IMR-90 (cell line): ENCODE results near the gene ADGRB3. TPM values are rescaled to one million over a fixed set of nuclear protein-coding genes. Genes with fewer than 3 reads are reported as not detected.

Experiments used
- ATAC-seq: fragments of 200-7000 bp; cut with Tn5 transposase; 2 replicates; pipeline ENCODE4 v1.9.1; 2020; ENCODE audit warnings: low read depth, mild to moderate bottlenecking, moderate library complexity
- BruUV-seq: library from RNA; stranded (reverse); fragments of 400-500 nt; replicated peaks from 2 replicates; lab custom pipeline; 2021; lab: Mats Ljungman, UMichigan
- CTCF ChIA-PET: fragments of 300-600 bp; formaldehyde crosslinking; extraction: SDS; loops from one replicate; lab custom pipeline; 2021; ENCODE audit warnings: antibody characterized with exemption; lab: Yijun Ruan, JAX
- POLR2A ChIA-PET: fragments of 300-600 bp; sonication (Branson Sonifier 250); formaldehyde crosslinking; loops from one replicate; lab custom pipeline; 2022; ENCODE audit warnings: antibody characterized with exemption; ENCODE audit not compliant: unreplicated experiment; lab: Charles Lee
- DNase-seq: peaks from one replicate; pipeline ENCODE4 v3.0.0; 2013
- H2AFZ ChIP-seq: replicated peaks from 2 replicates; pipeline ENCODE3; 2013; ENCODE audit warnings: low read length, mild to moderate bottlenecking; ENCODE audit not compliant: poor library complexity
- H2AK5ac ChIP-seq: 2 replicates; pipeline ENCODE4 v1.6.1; 2013; ENCODE audit warnings: low read depth, low read length, inconsistent platforms
- H2AK9ac ChIP-seq: replicated peaks from 2 replicates; pipeline ENCODE3; 2013; ENCODE audit warnings: mild to moderate bottlenecking, low read depth, low read length, moderate library complexity; ENCODE audit not compliant: poor library complexity
- H2BK120ac ChIP-seq: 2 replicates; pipeline ENCODE4 v1.6.1; 2013; ENCODE audit warnings: low read depth, low read length, inconsistent platforms
- H2BK15ac ChIP-seq: 3 replicates; pipeline ENCODE4 v1.6.1; 2013; ENCODE audit warnings: low read depth, low read length, inconsistent platforms
- H2BK20ac ChIP-seq: 2 replicates; pipeline ENCODE4 v1.6.1; 2013; ENCODE audit warnings: low read depth, mild to moderate bottlenecking, inconsistent platforms, low read length, moderate library complexity
- H2BK5ac ChIP-seq: 2 replicates; pipeline ENCODE4 v1.6.1; 2013; ENCODE audit warnings: mild to moderate bottlenecking, low read depth, low read length, inconsistent platforms; ENCODE audit not compliant: poor library complexity, severe bottlenecking
- H3K14ac ChIP-seq: replicated peaks from 2 replicates; pipeline ENCODE4 v1.6.1; 2013; ENCODE audit warnings: low read depth, low read length, inconsistent platforms
- H3K18ac ChIP-seq: 2 replicates; pipeline ENCODE4 v1.6.1; 2013; ENCODE audit warnings: low read depth, low read length, control low read depth
- H3K23ac ChIP-seq: 2 replicates; pipeline ENCODE4 v1.6.1; 2013; ENCODE audit warnings: low read depth, low read length, inconsistent platforms
- H3K27ac ChIP-seq: 2 replicates; pipeline ENCODE4 v1.5.1; 2013; ENCODE audit warnings: mild to moderate bottlenecking, control low read depth, low read length; ENCODE audit not compliant: insufficient read depth
- H3K27me3 ChIP-seq: 2 replicates; pipeline ENCODE4 v1.6.1; 2013; ENCODE audit warnings: low read length; ENCODE audit not compliant: control insufficient read depth, insufficient read depth
- H3K36me3 ChIP-seq: 2 replicates; pipeline ENCODE4 v1.6.1; 2013; ENCODE audit warnings: low read length, mixed read lengths; ENCODE audit not compliant: control insufficient read depth, insufficient read depth
- H3K4ac ChIP-seq: 2 replicates; pipeline ENCODE4 v1.6.1; 2013; ENCODE audit warnings: low read depth, low read length, inconsistent platforms
- H3K4me1 ChIP-seq: 2 replicates; pipeline ENCODE4 v1.6.1; 2013; ENCODE audit warnings: low read length, mixed read lengths; ENCODE audit not compliant: control insufficient read depth, insufficient read depth
- H3K4me2 ChIP-seq: 2 replicates; pipeline ENCODE4 v1.6.1; 2013; ENCODE audit warnings: low read depth, mild to moderate bottlenecking, control low read depth, low read length, moderate library complexity
- H3K4me3 ChIP-seq: 2 replicates; pipeline ENCODE4 v1.5.1; 2013; ENCODE audit warnings: low read depth, mild to moderate bottlenecking, control low read depth, low read length, moderate library complexity; ENCODE audit not compliant: insufficient read depth
- H3K56ac ChIP-seq: 2 replicates; pipeline ENCODE4 v1.6.1; 2013; ENCODE audit warnings: low read length, inconsistent platforms; ENCODE audit not compliant: insufficient read depth; ENCODE audit errors: extremely low read depth
- H3K79me1 ChIP-seq, 2 experiments: 2 replicates each; pipeline ENCODE4 v1.6.1; 2013; ENCODE audit warnings: low read length in 2 of 2, inconsistent platforms in 1 of 2, low read depth in 1 of 2
- H3K9ac ChIP-seq: 2 replicates; pipeline ENCODE4 v1.6.1; 2013; ENCODE audit warnings: low read depth, low read length, control low read depth
- H3K9me1 ChIP-seq: 2 replicates; pipeline ENCODE4 v1.6.1; 2013; ENCODE audit warnings: low read length, inconsistent platforms; ENCODE audit not compliant: insufficient read depth
- H3K9me3 ChIP-seq: 2 replicates; pipeline ENCODE4 v1.6.1; 2013; ENCODE audit warnings: low read length; ENCODE audit not compliant: control insufficient read depth, insufficient read depth
- H4K20me1 ChIP-seq: 2 replicates; pipeline ENCODE4 v1.6.1; 2013; ENCODE audit warnings: low read length, inconsistent platforms; ENCODE audit not compliant: insufficient read depth
- H4K5ac ChIP-seq: 2 replicates; pipeline ENCODE4 v1.6.1; 2013; ENCODE audit warnings: mild to moderate bottlenecking, low read depth, low read length, control low read depth
- H4K8ac ChIP-seq, 2 experiments: 2 replicates each; pipeline ENCODE4 v1.6.1; 2013; ENCODE audit warnings: low read depth in 2 of 2, low read length in 2 of 2, control low read depth in 1 of 2, inconsistent platforms in 1 of 2
- H4K91ac ChIP-seq: 2 replicates; pipeline ENCODE4 v1.6.1; 2013; ENCODE audit warnings: low read depth, low read length, inconsistent platforms; ENCODE audit not compliant: insufficient read depth
- CHD1 ChIP-seq: IDR thresholded peaks from 2 replicates; pipeline ENCODE4 v1.6.1; 2012; ENCODE audit warnings: low read depth, low read length, improper control_type of control experiment
- FOS ChIP-seq: fragments of 150-350 bp; IDR thresholded peaks from 2 replicates; pipeline ENCODE4 v1.6.1; 2016; ENCODE audit warnings: low read depth, low read length
- MAFK ChIP-seq: IDR thresholded peaks from 2 replicates; pipeline ENCODE4 v1.6.1; 2012; ENCODE audit warnings: low read depth, low read length, improper control_type of control experiment
- MXI1 ChIP-seq: IDR thresholded peaks from 2 replicates; pipeline ENCODE4 v1.6.1; 2012; ENCODE audit warnings: low read depth, mild to moderate bottlenecking, low read length, moderate library complexity, borderline replicate concordance
- RFX5 ChIP-seq: IDR thresholded peaks from 2 replicates; pipeline ENCODE4 v1.8.0; 2012; ENCODE audit warnings: low read depth, mild to moderate bottlenecking, low read length, moderate library complexity
- SMC3 ChIP-seq: fragments of 150-350 bp; IDR thresholded peaks from 2 replicates; pipeline ENCODE4 v1.6.1; 2016; ENCODE audit warnings: low read depth, mild to moderate bottlenecking, antibody characterized with exemption, low read length, moderate library complexity
- USF2 ChIP-seq: fragments of 150-350 bp; IDR thresholded peaks from 2 replicates; pipeline ENCODE4 v1.6.1; 2017; ENCODE audit warnings: mild to moderate bottlenecking, antibody characterized with exemption, low read length, low read depth
- dilution Hi-C: fragments of 300-500 bp; cut with HindIII; formaldehyde crosslinking; loops from one replicate; pipeline ENCODE4 v1.14.3; 2018; ENCODE audit warnings: low sequenced_read_pairs; ENCODE audit not compliant: unreplicated experiment
- in situ Hi-C: fragments of 300-500 bp; cut with MboI; formaldehyde crosslinking; loops from 3 replicates; pipeline ENCODE4 v1.14.3; 2019; ENCODE audit warnings: low sequenced_read_pairs, inconsistent platforms, mixed read lengths
- intact Hi-C: fragments of 100-400 bp; cut with micrococcal nuclease; formaldehyde crosslinking; loops from 2 replicates; pipeline ENCODE4 v1.10.0; 2022
- polyA plus RNA-seq, 3 experiments: library from polyadenylated mRNA; depleted of rRNA; stranded (reverse); fragments of >200 nt; gene quantifications; 2 replicates each; pipeline ENCODE4 v1.2.3, GENCODE V29; 2012; ENCODE audit warnings: low replicate concordance in 1 of 3
- total RNA-seq: library from RNA; depleted of rRNA; stranded (reverse); fragments of >200 nt; gene quantifications from 2 replicates; pipeline ENCODE4 v1.2.3, GENCODE V29; 2012

ADGRB3 gene
- total and polyA plus RNA-seq, 2 of the 4 experiments (the other 2 are of a cell fraction): not detected

DNA sequence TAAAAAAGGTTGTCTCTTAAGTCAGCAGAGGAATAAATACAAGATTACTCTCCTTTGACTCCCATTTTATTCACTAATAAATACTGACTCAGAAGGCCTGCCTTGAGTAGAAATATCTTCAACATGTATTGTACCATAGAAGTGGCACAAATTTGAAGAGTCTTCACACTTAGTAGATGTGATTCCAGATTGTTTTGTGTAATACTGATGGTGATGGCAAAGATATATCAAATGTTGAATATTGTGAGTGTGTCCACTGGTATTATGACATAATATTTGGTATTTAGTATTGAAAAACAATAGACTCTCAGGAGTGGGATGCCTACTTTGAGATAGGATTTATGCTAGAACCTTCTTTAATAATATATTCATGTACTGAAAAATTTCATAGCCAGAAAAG lies 7.0 kb downstream of the ADGRB3 start:
- H3K27me3 ChIP-seq: no peaks in the 10 kb centered on the region
- no TSS peak for BruUV-seq
- no peak overlapping the region for H3K56ac ChIP-seq
- no peaks in the 10 kb centered on the region for H3K36me3 ChIP-seq
- ChIA-PET CTCF (no interaction called here), POLR2A (no interaction called here)
- DNase-seq: no peak
- H3K4ac ChIP-seq: no peak overlapping the region
- H2BK15ac ChIP-seq: no peak overlapping the region
- H3K9ac ChIP-seq: no peak overlapping the region
- TF ChIP-seq MXI1 (no peak), RFX5 (no peak), SMC3 (no peak), CHD1 (no peak), USF2 (no peak), MAFK (no peak), FOS (no peak)
- H3K18ac ChIP-seq: no peak overlapping the region
- no peak overlapping the region for H4K8ac ChIP-seq
- H3K4me2 ChIP-seq: no peak overlapping the region
- H2AK9ac ChIP-seq: no peak overlapping the region
- H4K20me1 ChIP-seq: no peaks in the 10 kb centered on the region
- no peak overlapping the region for H2BK5ac ChIP-seq
- no peak overlapping the region for H4K91ac ChIP-seq
- in situ Hi-C loops: loop anchor here (25.0 kb wide), 1 partner anchor 320 kb away; no protein-coding TSS in a partner anchor
- no peak overlapping the region for H3K4me3 ChIP-seq
- H2BK120ac ChIP-seq: no peak overlapping the region
- H3K27ac ChIP-seq: no peak overlapping the region
- no peak overlapping the region for H2AFZ ChIP-seq
- dilution Hi-C loops: no loop called here
- H2AK5ac ChIP-seq: no peak overlapping the region
- H3K9me1 ChIP-seq: no peaks in the 10 kb centered on the region
- no peaks in the 10 kb centered on the region for H3K4me1 ChIP-seq
- no peak overlapping the region for H4K5ac ChIP-seq
- intact Hi-C loops: no loop called here
- ATAC-seq: no peak
- no peaks in the 10 kb centered on the region for H3K9me3 ChIP-seq
- no peaks in the 10 kb centered on the region for H3K79me1 ChIP-seq
- no peak overlapping the region for H2BK20ac ChIP-seq
- H3K23ac ChIP-seq: no peak overlapping the region
- no peak overlapping the region for H3K14ac ChIP-seq
